Neural crest cell (in vitro differentiated cells): ENCODE results near the gene TST. TPM values are rescaled to one million over a fixed set of nuclear protein-coding genes. Genes with fewer than 3 reads are reported as not detected.

Experiments used
- DNase-seq: peaks from one replicate; pipeline ENCODE4 v3.0.0; 2021; ENCODE audit warnings: low read depth, mixed read lengths, low spot score
- H3K27ac Mint-ChIP-seq: one replicate; pipeline ENCODE4 v1.8.0; 2021; ENCODE audit warnings: mild to moderate bottlenecking, mixed read lengths; ENCODE audit not compliant: unreplicated experiment
- H3K27me3 Mint-ChIP-seq: 2 replicates; pipeline ENCODE4 v1.8.0; 2021; ENCODE audit warnings: low read depth, mild to moderate bottlenecking, mixed read lengths
- H3K36me3 Mint-ChIP-seq: 2 replicates; pipeline ENCODE4 v1.8.0; 2021; ENCODE audit warnings: low read depth, mild to moderate bottlenecking, mixed read lengths
- H3K4me1 Mint-ChIP-seq: 2 replicates; pipeline ENCODE4 v1.8.0; 2021; ENCODE audit warnings: mixed read lengths
- H3K4me3 Mint-ChIP-seq: one replicate; pipeline ENCODE4 v1.8.0; 2021; ENCODE audit warnings: mild to moderate bottlenecking, mixed read lengths
- H3K9me3 Mint-ChIP-seq: 2 replicates; pipeline ENCODE4 v1.8.0; 2021; ENCODE audit warnings: mixed read lengths
- total RNA-seq: library from RNA; stranded (reverse); gene quantifications from 2 replicates; pipeline ENCODE4 v1.2.1, GENCODE V29; 2021
- TF ChIP-seq, protein P1 (sequence below): fragments of 200-600 bp; sonication (generic); conservative IDR thresholded peaks from 2 replicates; pipeline ENCODE4 v1.5.0; 2021; ENCODE audit warnings: antibody characterized with exemption, mild to moderate bottlenecking

Gene TST
- total RNA-seq, 1 donor from 2014 or later, result 31.0 TPM

DNA sequence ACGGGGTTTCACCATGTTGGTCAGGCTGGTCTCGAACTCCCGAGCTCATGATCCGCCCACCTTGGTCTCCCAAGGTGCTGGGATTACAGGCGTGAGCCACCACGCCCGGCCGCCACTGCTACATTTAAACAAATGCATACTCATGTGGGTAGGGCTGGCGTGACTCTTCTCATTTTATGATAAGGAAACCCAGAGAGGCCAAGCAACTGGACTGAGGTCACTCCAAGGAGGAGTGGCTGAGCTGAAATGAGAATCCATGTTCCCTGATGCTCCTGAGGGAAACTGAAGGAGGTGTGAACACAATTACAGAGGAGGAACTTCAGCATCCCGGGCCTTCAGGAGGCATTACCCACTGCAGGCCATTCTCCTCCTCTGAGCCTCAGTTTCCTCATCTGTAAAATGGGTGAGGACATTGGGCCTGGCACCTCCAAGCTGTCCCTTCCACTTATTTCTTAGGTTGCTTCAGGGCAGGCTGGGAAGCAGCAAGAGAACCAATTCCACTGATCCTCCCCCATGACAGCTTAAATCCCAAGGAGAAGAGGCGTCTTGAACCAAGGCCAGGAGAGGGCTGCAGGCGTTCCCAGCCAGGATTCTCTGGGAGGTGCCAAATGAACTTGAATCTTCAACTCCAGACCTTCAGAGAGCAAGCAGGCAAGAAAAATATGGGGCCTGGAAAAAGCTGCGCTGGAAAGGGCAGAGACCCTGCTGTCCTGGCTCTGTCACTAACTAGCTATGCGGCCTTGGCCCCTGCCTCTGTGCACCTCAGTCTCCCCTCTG lies 2.9 kb downstream of the TST start:
- peaks cover 33% of the 10 kb centered on the region for H3K4me1 Mint-ChIP-seq
- no peak for DNase-seq
- H3K27ac Mint-ChIP-seq, result no peak overlapping the region
- H3K9me3 Mint-ChIP-seq, result no peaks in the 10 kb centered on the region
- H3K36me3 Mint-ChIP-seq, result no peaks in the 10 kb centered on the region
- TF ChIP-seq, protein P1, sequence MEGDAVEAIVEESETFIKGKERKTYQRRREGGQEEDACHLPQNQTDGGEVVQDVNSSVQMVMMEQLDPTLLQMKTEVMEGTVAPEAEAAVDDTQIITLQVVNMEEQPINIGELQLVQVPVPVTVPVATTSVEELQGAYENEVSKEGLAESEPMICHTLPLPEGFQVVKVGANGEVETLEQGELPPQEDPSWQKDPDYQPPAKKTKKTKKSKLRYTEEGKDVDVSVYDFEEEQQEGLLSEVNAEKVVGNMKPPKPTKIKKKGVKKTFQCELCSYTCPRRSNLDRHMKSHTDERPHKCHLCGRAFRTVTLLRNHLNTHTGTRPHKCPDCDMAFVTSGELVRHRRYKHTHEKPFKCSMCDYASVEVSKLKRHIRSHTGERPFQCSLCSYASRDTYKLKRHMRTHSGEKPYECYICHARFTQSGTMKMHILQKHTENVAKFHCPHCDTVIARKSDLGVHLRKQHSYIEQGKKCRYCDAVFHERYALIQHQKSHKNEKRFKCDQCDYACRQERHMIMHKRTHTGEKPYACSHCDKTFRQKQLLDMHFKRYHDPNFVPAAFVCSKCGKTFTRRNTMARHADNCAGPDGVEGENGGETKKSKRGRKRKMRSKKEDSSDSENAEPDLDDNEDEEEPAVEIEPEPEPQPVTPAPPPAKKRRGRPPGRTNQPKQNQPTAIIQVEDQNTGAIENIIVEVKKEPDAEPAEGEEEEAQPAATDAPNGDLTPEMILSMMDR, result no peak
- peak overlapping the region; percentile 76 for H3K4me3 Mint-ChIP-seq
- H3K27me3 Mint-ChIP-seq, result no peaks in the 10 kb centered on the region

DNA sequence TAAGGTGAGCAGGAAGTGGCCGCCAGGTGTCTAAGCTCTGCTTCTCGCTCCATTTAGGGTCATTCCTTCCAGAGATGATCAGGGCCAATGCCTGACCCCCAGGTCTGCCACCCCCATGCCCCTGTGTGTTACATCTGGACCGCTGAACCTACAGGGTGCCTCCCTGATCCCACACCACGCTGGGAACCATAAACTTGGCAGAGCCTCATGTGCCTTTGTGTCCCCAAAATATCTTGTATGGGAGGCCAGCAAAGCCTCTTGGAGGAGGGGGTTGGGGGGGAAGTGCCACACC lies 3.7 kb downstream of the TST start:
- no peaks in the 10 kb centered on the region for H3K27me3 Mint-ChIP-seq
- H3K4me3 Mint-ChIP-seq, result peak overlapping the region; percentile 75
- DNase-seq, result no peak
- peaks cover 32% of the 10 kb centered on the region for H3K4me1 Mint-ChIP-seq
- no peak overlapping the region for H3K27ac Mint-ChIP-seq
- TF ChIP-seq, protein P1, result no peak
- no peaks in the 10 kb centered on the region for H3K36me3 Mint-ChIP-seq
- no peaks in the 10 kb centered on the region for H3K9me3 Mint-ChIP-seq

DNA sequence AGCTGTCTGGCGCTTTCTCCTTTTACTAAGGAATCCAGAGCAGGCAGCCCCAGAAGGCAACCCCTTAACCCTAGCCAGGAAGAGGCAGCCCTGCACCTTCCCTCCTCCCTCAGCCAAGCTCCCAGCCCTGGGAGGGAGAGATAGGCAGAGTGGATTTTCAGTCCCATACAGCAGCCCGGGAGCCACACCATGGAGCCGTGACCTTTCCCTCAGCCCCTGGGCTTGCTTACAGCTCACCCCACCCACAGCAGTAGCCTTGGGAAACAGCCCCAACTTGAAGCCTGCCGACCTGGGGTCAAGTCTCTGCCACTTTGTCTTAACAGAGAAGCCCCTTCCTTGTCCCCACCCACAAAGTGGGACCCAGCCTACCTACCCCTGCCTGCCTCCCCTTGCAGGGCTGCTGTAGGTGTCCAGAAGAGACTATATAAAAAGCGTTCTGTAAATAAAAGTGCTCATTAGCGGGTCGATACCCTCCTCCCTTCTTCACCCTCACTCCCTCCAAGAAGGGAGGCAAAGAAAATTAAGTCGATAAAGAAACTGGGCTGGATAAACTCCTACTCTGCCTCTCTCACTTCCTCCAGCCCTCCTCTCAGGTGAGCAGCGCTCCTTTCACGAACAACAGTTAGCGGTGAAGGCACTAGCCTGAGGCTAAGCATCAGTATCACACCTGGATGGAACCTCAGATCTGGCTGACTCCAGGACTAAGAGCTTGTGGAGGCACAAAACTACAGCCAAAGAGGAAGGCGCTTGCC lies 4.2 kb downstream of the TST start:
- TF ChIP-seq, protein P1, result no peak
- no peak for DNase-seq
- Mint-ChIP-seq H3K27me3 (no peaks in the 10 kb centered on the region), H3K4me3 (peak overlapping the region; percentile 75), H3K4me1 (peaks cover 27% of the 10 kb centered on the region), H3K27ac (peak overlapping the region; percentile 67), H3K36me3 (no peaks in the 10 kb centered on the region), H3K9me3 (no peaks in the 10 kb centered on the region)

DNA sequence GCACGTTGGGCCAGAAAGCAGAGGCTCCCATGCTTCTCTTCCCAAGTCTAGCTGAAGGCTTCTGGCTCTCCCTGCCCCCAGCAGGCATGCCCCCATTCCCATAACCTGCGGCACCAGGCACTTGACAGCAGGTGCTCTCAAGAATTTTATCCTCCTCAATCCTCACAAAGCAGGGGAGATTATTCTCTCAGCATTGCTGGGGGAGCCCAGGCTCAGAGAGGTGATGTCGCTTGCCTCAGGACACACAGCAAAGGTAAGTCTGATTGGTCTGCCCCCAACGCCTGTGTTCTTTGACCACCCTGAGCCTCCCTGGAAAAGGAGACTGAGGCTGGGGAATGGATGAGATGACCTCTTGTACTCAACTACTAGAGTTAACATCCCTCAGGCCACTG lies 4.8 kb downstream of the TST start:
- Mint-ChIP-seq H3K9me3 (no peaks in the 10 kb centered on the region), H3K27ac (no peak overlapping the region), H3K4me3 (no peak overlapping the region), H3K27me3 (no peaks in the 10 kb centered on the region), H3K36me3 (no peaks in the 10 kb centered on the region), H3K4me1 (peaks cover 25% of the 10 kb centered on the region)
- TF ChIP-seq, protein P1, result no peak
- no peak for DNase-seq

DNA sequence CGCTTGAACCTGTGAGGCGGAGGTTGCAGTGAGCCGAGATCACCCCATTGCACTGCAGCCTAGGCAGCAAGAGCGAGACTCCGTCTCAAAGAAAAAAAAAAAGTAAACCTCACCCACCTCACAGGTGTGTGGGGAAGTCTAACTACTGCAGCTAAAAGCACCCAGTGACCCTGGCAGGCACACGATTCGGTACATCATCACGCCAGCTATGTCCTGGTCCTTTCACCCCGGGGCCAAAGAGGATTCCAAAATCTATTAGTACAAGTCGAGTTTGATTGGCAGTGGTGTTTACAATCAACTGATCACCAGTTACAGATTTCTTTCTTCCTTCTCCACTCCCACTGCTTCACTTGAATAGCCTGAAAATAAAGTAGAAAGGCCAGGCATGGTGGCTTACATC lies 6.3 kb downstream of the TST start:
- Mint-ChIP-seq H3K4me1 (peaks cover 28% of the 10 kb centered on the region), H3K27ac (no peak overlapping the region), H3K36me3 (no peaks in the 10 kb centered on the region), H3K4me3 (no peak overlapping the region), H3K9me3 (no peaks in the 10 kb centered on the region), H3K27me3 (no peaks in the 10 kb centered on the region)
- no peak for DNase-seq
- TF ChIP-seq, protein P1, result no peak
